Neuronal stem cell (in vitro differentiated cells): ENCODE results near the gene STX1B.

ENCODE experiments used
- DNase-seq: peaks from one replicate; pipeline ENCODE4 v3.0.0-alpha.2; 2013; ENCODE audit warnings: low spot score
- H2AFZ ChIP-seq: one replicate; pipeline ENCODE4 v1.6.1; 2013; ENCODE audit warnings: mild to moderate bottlenecking, low read length, inconsistent platforms
- H2AK5ac ChIP-seq: 2 replicates; pipeline ENCODE4 v1.6.1; 2013; ENCODE audit warnings: low read depth, mild to moderate bottlenecking, inconsistent platforms, low read length, moderate library complexity, mixed read lengths
- H2BK120ac ChIP-seq: 2 replicates; pipeline ENCODE4 v1.6.1; 2013; ENCODE audit warnings: low read depth, mild to moderate bottlenecking, inconsistent platforms, low read length, moderate library complexity, mixed read lengths
- H2BK12ac ChIP-seq: one replicate; pipeline ENCODE4 v1.6.1; 2013; ENCODE audit warnings: low read length, inconsistent platforms
- H2BK15ac ChIP-seq: 2 replicates; pipeline ENCODE4 v1.6.1; 2013; ENCODE audit warnings: mild to moderate bottlenecking, low read length, inconsistent platforms, mixed read lengths
- H2BK5ac ChIP-seq: one replicate; pipeline ENCODE4 v1.6.1; 2013; ENCODE audit warnings: inconsistent platforms, mild to moderate bottlenecking, low read length, moderate library complexity
- H3K14ac ChIP-seq: one replicate; pipeline ENCODE4 v1.6.1; 2013; ENCODE audit warnings: low read length, inconsistent platforms
- H3K18ac ChIP-seq: 2 replicates; pipeline ENCODE4 v1.6.1; 2013; ENCODE audit warnings: low read length, inconsistent platforms
- H3K23ac ChIP-seq: 2 replicates; pipeline ENCODE4 v1.6.1; 2013; ENCODE audit warnings: low read depth, mild to moderate bottlenecking, mixed read lengths, low read length, inconsistent platforms; ENCODE audit not compliant: poor library complexity
- H3K27ac ChIP-seq: replicated peaks from 3 replicates; pipeline ENCODE4 v1.5.1; 2013; ENCODE audit warnings: low read length, inconsistent platforms
- H3K27me3 ChIP-seq, 3 experiments: 2 replicates each; pipeline ENCODE4 v1.6.1; 2013; ENCODE audit warnings: low read length in 3 of 3, mild to moderate bottlenecking in 2 of 3, inconsistent platforms in 1 of 3, low read depth in 1 of 3, mixed read lengths in 1 of 3, moderate library complexity in 1 of 3; ENCODE audit not compliant: control insufficient read depth in 3 of 3, insufficient read depth in 3 of 3
- H3K36me3 ChIP-seq, 2 donors: replicated peaks in 1 of 2; 2 replicates each; pipeline ENCODE4 v1.6.1; 2013; ENCODE audit warnings: low read length in 2 of 2; ENCODE audit not compliant: control insufficient read depth in 2 of 2, insufficient read depth in 2 of 2
- H3K4ac ChIP-seq: 2 replicates; pipeline ENCODE4 v1.6.1; 2013; ENCODE audit warnings: inconsistent platforms, mild to moderate bottlenecking, low read length, moderate library complexity
- H3K4me1 ChIP-seq, 2 donors: 1 replicate in 1 of 2; 2 replicates in 1 of 2; pipeline ENCODE4 v1.6.1; 2013; ENCODE audit warnings: low read length in 2 of 2, low read depth in 1 of 2; ENCODE audit not compliant: control insufficient read depth in 2 of 2, insufficient read depth in 1 of 2
- H3K4me2 ChIP-seq: one replicate; pipeline ENCODE4 v1.6.1; 2013; ENCODE audit warnings: mild to moderate bottlenecking, low read length, inconsistent platforms; ENCODE audit not compliant: insufficient read depth, poor library complexity, severe bottlenecking
- H3K4me3 ChIP-seq, 2 donors: 2 replicates each; pipeline ENCODE4 v1.5.1; 2013; ENCODE audit warnings: low read length in 2 of 2, mild to moderate bottlenecking in 2 of 2, inconsistent platforms in 1 of 2, moderate library complexity in 1 of 2
- H3K79me1 ChIP-seq: one replicate; pipeline ENCODE4 v1.6.1; 2013; ENCODE audit warnings: low read depth, mild to moderate bottlenecking, inconsistent platforms, low read length, moderate library complexity
- H3K9ac ChIP-seq: one replicate; pipeline ENCODE4 v1.6.1; 2013; ENCODE audit warnings: mild to moderate bottlenecking, low read depth, low read length, inconsistent platforms; ENCODE audit not compliant: poor library complexity
- H3K9me3 ChIP-seq, 2 donors: replicated peaks in 1 of 2; 2 replicates each; pipeline versions ENCODE3 to v1.6.1; 2013; ENCODE audit warnings: low read length in 2 of 2, mild to moderate bottlenecking in 2 of 2, inconsistent platforms in 1 of 2, low read depth in 1 of 2, mixed read lengths in 1 of 2, moderate library complexity in 1 of 2; ENCODE audit not compliant: control insufficient read depth in 2 of 2, insufficient read depth in 1 of 2
- H4K8ac ChIP-seq: one replicate; pipeline ENCODE4 v1.6.1; 2013; ENCODE audit warnings: low read depth, mild to moderate bottlenecking, inconsistent platforms, low read length, moderate library complexity
- H4K91ac ChIP-seq: one replicate; pipeline ENCODE4 v1.6.1; 2013; ENCODE audit warnings: low read length, low read depth, mild to moderate bottlenecking, inconsistent platforms; ENCODE audit not compliant: poor library complexity
- WGBS, 2 donors: extraction: QIAGEN DNeasy Blood & Tissue Kit; methylation state at CpG; one replicate each; pipeline ENCODE4 v1.1.7; 2013; ENCODE audit warnings: missing lambda C conversion rate in 2 of 2, mixed read lengths in 1 of 2; ENCODE audit not compliant: insufficient read length in 2 of 2, insufficient replicate concordance in 1 of 2; ENCODE audit errors: extremely low coverage in 2 of 2; 5-methylcytosine and 5-hydroxymethylcytosine counted together

The STX1B gene

GRCh38 chr16:31043898-31044481 lies 33.6 kb upstream of the STX1B start:
- H2BK12ac ChIP-seq: no peak overlapping the region
- H2AFZ ChIP-seq: no peak overlapping the region
- no peak overlapping the region for H3K27ac ChIP-seq
- H2BK15ac ChIP-seq: no peak overlapping the region
- H3K9ac ChIP-seq: no peak overlapping the region
- H2BK5ac ChIP-seq: no peak overlapping the region
- H3K4me3 ChIP-seq: no peak overlapping the region
- H2BK120ac ChIP-seq: no peak overlapping the region
- H2AK5ac ChIP-seq: no peak overlapping the region
- H3K23ac ChIP-seq: no peak overlapping the region
- no peaks in the 10 kb centered on the region for H3K27me3 ChIP-seq
- H3K18ac ChIP-seq: no peak overlapping the region
- H3K36me3 ChIP-seq: peaks cover 0 to under 1% of the 10 kb centered on the region in 2 donors
- no peak overlapping the region for H4K8ac ChIP-seq
- no peaks in the 10 kb centered on the region for H3K4me1 ChIP-seq
- H3K79me1 ChIP-seq: peaks cover 1% of the 10 kb centered on the region
- WGBS, 2 donors: no CpG with 5 or more reads among the region's 4 CpGs
- no peak overlapping the region for H3K14ac ChIP-seq
- H3K9me3 ChIP-seq: no peaks in the 10 kb centered on the region
- no peak overlapping the region for H4K91ac ChIP-seq
- DNase-seq: no peak
- H3K4me2 ChIP-seq: no peak overlapping the region
- H3K4ac ChIP-seq: no peak overlapping the region

- no peak overlapping the region for H4K8ac ChIP-seq
- H2BK15ac ChIP-seq: no peak overlapping the region
- no peak overlapping the region for H3K23ac ChIP-seq
- no peak overlapping the region for H3K14ac ChIP-seq
- H3K27me3 ChIP-seq: no peaks in the 10 kb centered on the region
- H3K18ac ChIP-seq: no peak overlapping the region
- H3K4me2 ChIP-seq: no peak overlapping the region
- H2AK5ac ChIP-seq: no peak overlapping the region
- H2AFZ ChIP-seq: no peak overlapping the region
- DNase-seq: no peak
- peaks cover 0 to 2% of the 10 kb centered on the region in 2 donors for H3K36me3 ChIP-seq
- H3K4me1 ChIP-seq: no peaks in the 10 kb centered on the region
- H3K4ac ChIP-seq: no peak overlapping the region
- no peak overlapping the region for H3K9ac ChIP-seq
- H2BK12ac ChIP-seq: no peak overlapping the region
- no peaks in the 10 kb centered on the region for H3K9me3 ChIP-seq
- H3K4me3 ChIP-seq: no peak overlapping the region
- peaks cover 1% of the 10 kb centered on the region for H3K79me1 ChIP-seq
- no peak overlapping the region for H4K91ac ChIP-seq
- no peak overlapping the region for H2BK120ac ChIP-seq
- H2BK5ac ChIP-seq: no peak overlapping the region
- WGBS, 2 donors: no CpG with 5 or more reads among the region's 1 CpG
- H3K27ac ChIP-seq: no peak overlapping the region
These were observed 32.9 kb upstream of the STX1B start for GRCh38 chr16:31043352-31043751.

GRCh38 chr16:31042866-31043265 lies 32.4 kb upstream of the STX1B start:
- no CpG with 5 or more reads among the region's 10 CpGs for WGBS, 2 donors
- H3K27ac ChIP-seq: no peak overlapping the region
- H2AK5ac ChIP-seq: no peak overlapping the region
- no peaks in the 10 kb centered on the region for H3K4me1 ChIP-seq
- DNase-seq: no peak
- H3K9me3 ChIP-seq: no peaks in the 10 kb centered on the region
- H3K4me3 ChIP-seq: no peak overlapping the region
- no peak overlapping the region for H3K14ac ChIP-seq
- H3K27me3 ChIP-seq: no peaks in the 10 kb centered on the region
- H3K4ac ChIP-seq: no peak overlapping the region
- no peak overlapping the region for H3K9ac ChIP-seq
- H4K8ac ChIP-seq: no peak overlapping the region
- H3K36me3 ChIP-seq: peaks cover 0 to 3% of the 10 kb centered on the region in 2 donors
- no peak overlapping the region for H2BK120ac ChIP-seq
- no peak overlapping the region for H3K4me2 ChIP-seq
- H2BK15ac ChIP-seq: no peak overlapping the region
- H2AFZ ChIP-seq: no peak overlapping the region
- no peak overlapping the region for H3K23ac ChIP-seq
- H4K91ac ChIP-seq: no peak overlapping the region
- H3K18ac ChIP-seq: no peak overlapping the region
- H3K79me1 ChIP-seq: peaks cover 1% of the 10 kb centered on the region
- H2BK5ac ChIP-seq: no peak overlapping the region
- H2BK12ac ChIP-seq: no peak overlapping the region

- H3K27ac ChIP-seq: no peak overlapping the region
- H3K4me3 ChIP-seq: no peak overlapping the region
- H3K27me3 ChIP-seq: no peaks in the 10 kb centered on the region
- H3K4ac ChIP-seq: no peak overlapping the region
- no peak overlapping the region for H4K8ac ChIP-seq
- H3K9ac ChIP-seq: no peak overlapping the region
- H2BK15ac ChIP-seq: no peak overlapping the region
- no peak overlapping the region for H3K4me2 ChIP-seq
- no peak overlapping the region for H2BK5ac ChIP-seq
- no peaks in the 10 kb centered on the region for H3K4me1 ChIP-seq
- no CpG with 5 or more reads among the region's 2 CpGs for WGBS, 2 donors
- no peaks in the 10 kb centered on the region for H3K9me3 ChIP-seq
- no peak overlapping the region for H3K18ac ChIP-seq
- no peak overlapping the region for H3K23ac ChIP-seq
- peaks cover 3% of the 10 kb centered on the region for H3K79me1 ChIP-seq
- no peak overlapping the region for H2BK12ac ChIP-seq
- peaks cover 0 to 5% of the 10 kb centered on the region in 2 donors for H3K36me3 ChIP-seq
- DNase-seq: no peak
- H2AK5ac ChIP-seq: no peak overlapping the region
- no peak overlapping the region for H4K91ac ChIP-seq
- H2AFZ ChIP-seq: no peak overlapping the region
- H2BK120ac ChIP-seq: no peak overlapping the region
- no peak overlapping the region for H3K14ac ChIP-seq
These were observed 28.6 kb upstream of the STX1B start for GRCh38 chr16:31038993-31039392.
